AG10803 (cell line): Measurements from ENCODE around the gene SLC16A6.
"Not testable (repeated sequence)": the region's sequence is repeated elsewhere in the genome, so short reads cannot be mapped to it uniquely, and the experiment has no call there.

Experiments used
- DNase-seq: peaks from one replicate; pipeline ENCODE4 v3.0.0; 2010; ENCODE audit warnings: low read depth
- H3K4me3 ChIP-seq: 2 replicates; pipeline ENCODE4 v1.5.1; 2011; ENCODE audit warnings: mild to moderate bottlenecking, low read length, control low read depth
- TF ChIP-seq, protein P1 (sequence below): conservative IDR thresholded peaks from 2 replicates; pipeline ENCODE4 v1.5.1; 2011; ENCODE audit warnings: mild to moderate bottlenecking, low read length, control low read depth, inconsistent platforms

The SLC16A6 gene

GRCh38 chr17:68288375-68288774 lies 2.6 kb downstream of the SLC16A6 start:
- TF ChIP-seq, protein P1, sequence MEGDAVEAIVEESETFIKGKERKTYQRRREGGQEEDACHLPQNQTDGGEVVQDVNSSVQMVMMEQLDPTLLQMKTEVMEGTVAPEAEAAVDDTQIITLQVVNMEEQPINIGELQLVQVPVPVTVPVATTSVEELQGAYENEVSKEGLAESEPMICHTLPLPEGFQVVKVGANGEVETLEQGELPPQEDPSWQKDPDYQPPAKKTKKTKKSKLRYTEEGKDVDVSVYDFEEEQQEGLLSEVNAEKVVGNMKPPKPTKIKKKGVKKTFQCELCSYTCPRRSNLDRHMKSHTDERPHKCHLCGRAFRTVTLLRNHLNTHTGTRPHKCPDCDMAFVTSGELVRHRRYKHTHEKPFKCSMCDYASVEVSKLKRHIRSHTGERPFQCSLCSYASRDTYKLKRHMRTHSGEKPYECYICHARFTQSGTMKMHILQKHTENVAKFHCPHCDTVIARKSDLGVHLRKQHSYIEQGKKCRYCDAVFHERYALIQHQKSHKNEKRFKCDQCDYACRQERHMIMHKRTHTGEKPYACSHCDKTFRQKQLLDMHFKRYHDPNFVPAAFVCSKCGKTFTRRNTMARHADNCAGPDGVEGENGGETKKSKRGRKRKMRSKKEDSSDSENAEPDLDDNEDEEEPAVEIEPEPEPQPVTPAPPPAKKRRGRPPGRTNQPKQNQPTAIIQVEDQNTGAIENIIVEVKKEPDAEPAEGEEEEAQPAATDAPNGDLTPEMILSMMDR, result no peak
- DNase-seq, result no peak
- no peak overlapping the region for H3K4me3 ChIP-seq

GRCh38 chr17:68281965-68282364 lies 9.0 kb downstream of the SLC16A6 start:
- DNase-seq, H3K4me3 ChIP-seq: not testable (repeated sequence)

GRCh38 chr17:68277807-68278206 lies 13.1 kb downstream of the SLC16A6 start:
- TF ChIP-seq, protein P1, result no peak

DNA sequence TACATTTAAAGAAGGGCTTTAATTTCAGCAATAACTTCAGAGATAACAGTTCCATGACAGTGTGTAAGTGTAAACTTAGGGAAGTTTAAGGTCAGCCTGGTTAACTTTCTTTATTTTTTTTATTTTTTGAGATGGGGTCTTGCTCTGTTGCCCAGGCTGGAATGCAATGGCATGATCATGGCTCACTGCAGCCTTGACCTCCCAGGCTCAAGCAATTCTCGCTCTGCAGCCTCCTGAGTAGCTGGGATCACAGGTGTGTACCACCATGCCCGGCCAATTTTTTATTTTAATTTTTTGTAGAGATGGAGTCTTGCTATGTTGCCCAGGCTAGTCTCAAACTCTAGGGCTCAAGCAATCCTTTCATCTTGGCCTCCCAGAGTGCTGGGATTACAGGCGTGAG lies 14.6 kb downstream of the SLC16A6 start:
- H3K4me3 ChIP-seq, DNase-seq: not testable (repeated sequence)

More at GRCh38 chr17:68277807-68278206, 13.1 kb downstream of the SLC16A6 start:
- DNase-seq, result no peak
- H3K4me3 ChIP-seq, result no peak overlapping the region

- TF ChIP-seq, protein P1, result no peak
- no peak overlapping the region for H3K4me3 ChIP-seq
- no peak for DNase-seq
Measured at GRCh38 chr17:68273722-68274121, 17.2 kb downstream of the SLC16A6 start.

DNA sequence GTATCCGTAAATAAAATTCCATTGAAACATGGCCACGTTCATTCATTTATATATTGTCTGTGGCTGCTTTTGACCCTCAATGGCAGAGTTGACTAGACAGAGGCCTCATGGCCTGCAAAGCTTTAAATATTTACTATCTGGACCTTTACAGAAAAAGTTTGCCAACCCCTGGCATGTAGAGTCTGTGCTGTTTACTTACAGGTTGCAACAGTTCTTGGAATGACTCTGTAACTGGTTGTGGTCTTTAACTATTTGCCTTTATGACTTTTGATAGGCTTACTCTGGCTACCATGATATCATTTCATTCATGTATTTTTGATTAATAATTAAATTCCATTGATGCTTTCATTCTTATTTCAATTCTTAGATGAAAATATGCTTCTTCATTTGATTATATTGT lies 25.1 kb downstream of the SLC16A6 start:
- peak; percentile 50 for DNase-seq

DNA sequence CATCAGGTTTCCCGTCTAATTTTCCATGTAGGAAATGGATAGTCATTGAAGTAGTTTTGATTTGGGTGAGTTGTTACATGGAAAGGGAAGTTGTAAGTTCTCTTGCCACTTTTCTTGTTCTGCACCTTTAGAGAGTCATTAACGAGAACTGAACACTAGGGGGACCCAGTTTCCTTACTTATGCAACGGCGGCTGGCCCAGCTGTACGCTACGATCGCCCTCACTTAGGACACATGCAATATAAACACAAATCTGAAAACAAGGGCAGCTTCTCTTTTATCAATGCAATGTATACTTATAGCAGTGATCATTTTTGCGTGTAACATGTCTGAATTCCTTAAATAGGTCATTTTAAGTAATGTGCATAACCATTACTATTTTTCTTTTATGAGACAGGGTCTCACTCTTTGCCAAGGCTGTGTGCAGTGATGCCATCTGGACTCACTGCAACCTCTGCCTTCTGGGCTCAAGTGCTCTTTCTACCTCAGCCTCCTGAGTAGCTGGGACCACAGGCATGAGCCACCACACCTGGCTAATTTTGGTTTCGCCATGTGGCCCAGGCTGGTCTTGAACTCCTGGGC lies 27.7 kb downstream of the SLC16A6 start:
- DNase-seq, result peak; percentile 46
- TF ChIP-seq, protein P1, result peak; percentile 55
- not testable (repeated sequence) for H3K4me3 ChIP-seq

More for the DNA sequence above, 25.1 kb downstream of the SLC16A6 start:
- not testable (repeated sequence) for H3K4me3 ChIP-seq

- DNase-seq, H3K4me3 ChIP-seq: not testable (repeated sequence)
Measured at GRCh38 chr17:68262467-68262866, 28.5 kb downstream of the SLC16A6 start.

- TF ChIP-seq, protein P1, result no peak
- no peak overlapping the region for H3K4me3 ChIP-seq
- no peak for DNase-seq
Measured at GRCh38 chr17:68260051-68260762, 30.7 kb downstream of the SLC16A6 start.

DNA sequence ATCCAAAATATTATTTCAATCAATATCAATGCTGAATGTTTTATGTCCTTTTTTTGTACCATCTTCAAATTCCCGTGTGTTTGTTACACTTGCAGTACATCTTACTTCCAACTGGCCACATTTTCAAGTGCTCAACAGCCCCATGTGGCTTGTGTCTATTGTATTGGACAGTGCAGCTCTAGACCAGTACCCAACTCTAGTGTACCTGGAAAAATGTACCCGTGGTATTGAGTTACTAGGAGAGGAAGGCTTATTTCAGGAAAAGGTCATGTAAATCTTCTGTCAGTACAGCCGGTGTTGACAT lies 31.3 kb downstream of the SLC16A6 start:
- DNase-seq, H3K4me3 ChIP-seq: not testable (repeated sequence)

- not testable (repeated sequence) for H3K4me3 ChIP-seq
- peak; percentile 44 for DNase-seq
Measured at GRCh38 chr17:68258890-68259647, 31.9 kb downstream of the SLC16A6 start.
